Keratinocyte (primary cell): ENCODE measurements around the gene HEMGN. TPM values are rescaled to one million over a fixed set of nuclear protein-coding genes. Genes with fewer than 3 reads are reported as not detected.

Experiments used
- DNase-seq: peaks from one replicate; pipeline ENCODE4 v3.0.0-alpha.2; 2011; ENCODE audit warnings: low read depth, missing footprints, low spot score
- FAIRE-seq: peaks from 2 replicates; lab custom pipeline; 2011; peaks lifted over from hg19 to GRCh38; lab: Jason Lieb, UNC
- H2AFZ ChIP-seq: 2 replicates; pipeline ENCODE4 v1.6.0; 2012; ENCODE audit warnings: low read length, control low read depth, inconsistent platforms; ENCODE audit not compliant: control insufficient read depth
- H3K27ac ChIP-seq: 2 replicates; pipeline ENCODE4 v1.5.1; 2011; ENCODE audit warnings: low read length; ENCODE audit not compliant: control insufficient read depth, insufficient read depth
- H3K27me3 ChIP-seq: 3 replicates; pipeline ENCODE4 v1.6.0; 2011; ENCODE audit warnings: low read length; ENCODE audit not compliant: control insufficient read depth, insufficient read depth; ENCODE audit errors: extremely low read depth
- H3K36me3 ChIP-seq, 2 experiments: 2 replicates in 1 of 2; 3 replicates in 1 of 2; pipeline ENCODE4 v1.5.1; 2011; ENCODE audit warnings: low read length in 2 of 2, mild to moderate bottlenecking in 1 of 2; ENCODE audit not compliant: control insufficient read depth in 2 of 2, insufficient read depth in 2 of 2; ENCODE audit errors: extremely low read depth in 1 of 2
- H3K4me1 ChIP-seq: 3 replicates; pipeline ENCODE4 v1.5.1; 2011; ENCODE audit warnings: low read length; ENCODE audit not compliant: control insufficient read depth, insufficient read depth; ENCODE audit errors: extremely low read depth
- H3K4me2 ChIP-seq: 3 replicates; pipeline ENCODE4 v1.6.0; 2011; ENCODE audit warnings: low read depth, low read length; ENCODE audit not compliant: control insufficient read depth, insufficient read depth; ENCODE audit errors: extremely low read depth
- H3K4me3 ChIP-seq, 3 experiments: fragments of 200-600 bp in 1 of 3; sonication (generic) in 1 of 3; 2 replicates in 2 of 3; 3 replicates in 1 of 3; pipeline ENCODE4 v1.5.1; 2011 to 2016; ENCODE audit warnings: low read length in 3 of 3, mild to moderate bottlenecking in 3 of 3, control low read depth in 2 of 3, inconsistent platforms in 1 of 3, low read depth in 1 of 3, mixed read lengths in 1 of 3, mixed run types in 1 of 3, moderate library complexity in 1 of 3; ENCODE audit not compliant: control insufficient read depth in 2 of 3, insufficient read depth in 2 of 3; ENCODE audit errors: extremely low read depth in 1 of 3
- H3K79me2 ChIP-seq: 2 replicates; pipeline ENCODE4 v1.6.0; 2012; ENCODE audit warnings: low read length; ENCODE audit not compliant: control insufficient read depth, insufficient read depth
- H3K9ac ChIP-seq: 3 replicates; pipeline ENCODE4 v1.6.0; 2011; ENCODE audit warnings: low read length; ENCODE audit not compliant: control insufficient read depth, insufficient read depth; ENCODE audit errors: extremely low read depth
- H3K9me1 ChIP-seq: 3 replicates; pipeline ENCODE4 v1.6.0; 2011; ENCODE audit warnings: low read length; ENCODE audit not compliant: control insufficient read depth, insufficient read depth; ENCODE audit errors: extremely low read depth
- H3K9me3 ChIP-seq: 2 replicates; pipeline ENCODE4 v1.5.1; 2012; ENCODE audit warnings: low read depth, low read length; ENCODE audit not compliant: control insufficient read depth
- H4K20me1 ChIP-seq: 3 replicates; pipeline ENCODE4 v1.6.0; 2011; ENCODE audit warnings: low read length; ENCODE audit not compliant: control insufficient read depth, insufficient read depth; ENCODE audit errors: extremely low read depth
- CTCF ChIP-seq, 3 experiments: IDR thresholded peaks in 1 of 3; conservative IDR thresholded peaks in 1 of 3; optimal IDR thresholded peaks in 1 of 3; 2 replicates in 2 of 3; 3 replicates in 1 of 3; pipeline versions ENCODE3 to v1.5.1; 2011; ENCODE audit warnings: low read length in 3 of 3, mild to moderate bottlenecking in 3 of 3, moderate library complexity in 2 of 3, control low read depth in 1 of 3, inconsistent platforms in 1 of 3; ENCODE audit not compliant: insufficient read depth in 2 of 3; ENCODE audit errors: extremely low read depth in 1 of 3
- EZH2 ChIP-seq: IDR thresholded peaks from one replicate; pipeline ENCODE4 v1.6.1; 2012; ENCODE audit warnings: inconsistent platforms, mild to moderate bottlenecking, low read length, moderate library complexity
- dilution Hi-C: fragments of 300-500 bp; cut with MboI; formaldehyde crosslinking; loops from one replicate; pipeline ENCODE4 v1.7.0; 2020; ENCODE audit warnings: low sequenced_read_pairs; ENCODE audit not compliant: extremely low pct_ligation_motif_present
- polyA plus RNA-seq, 5 experiments: library from polyadenylated mRNA; depleted of rRNA in 3 of 5; stranded (reverse) in 3 of 5; stranded (forward) in 1 of 5; unstranded in 1 of 5; fragments of >200 nt; gene quantifications; 1 replicate in 1 of 5; 2 replicates in 3 of 5; 3 replicates in 1 of 5; pipeline versions ENCODE4 v1.2.1 to v1.2.3, GENCODE V29; 2011 to 2012; ENCODE audit warnings: missing spikeins in 2 of 5, low read depth in 1 of 5, low replicate concordance in 1 of 5

The HEMGN gene
- polyA plus RNA-seq, 1 donor (not counting 4 experiments of a cell fraction or from before 2014, with no cell fraction given) = not detected

DNA sequence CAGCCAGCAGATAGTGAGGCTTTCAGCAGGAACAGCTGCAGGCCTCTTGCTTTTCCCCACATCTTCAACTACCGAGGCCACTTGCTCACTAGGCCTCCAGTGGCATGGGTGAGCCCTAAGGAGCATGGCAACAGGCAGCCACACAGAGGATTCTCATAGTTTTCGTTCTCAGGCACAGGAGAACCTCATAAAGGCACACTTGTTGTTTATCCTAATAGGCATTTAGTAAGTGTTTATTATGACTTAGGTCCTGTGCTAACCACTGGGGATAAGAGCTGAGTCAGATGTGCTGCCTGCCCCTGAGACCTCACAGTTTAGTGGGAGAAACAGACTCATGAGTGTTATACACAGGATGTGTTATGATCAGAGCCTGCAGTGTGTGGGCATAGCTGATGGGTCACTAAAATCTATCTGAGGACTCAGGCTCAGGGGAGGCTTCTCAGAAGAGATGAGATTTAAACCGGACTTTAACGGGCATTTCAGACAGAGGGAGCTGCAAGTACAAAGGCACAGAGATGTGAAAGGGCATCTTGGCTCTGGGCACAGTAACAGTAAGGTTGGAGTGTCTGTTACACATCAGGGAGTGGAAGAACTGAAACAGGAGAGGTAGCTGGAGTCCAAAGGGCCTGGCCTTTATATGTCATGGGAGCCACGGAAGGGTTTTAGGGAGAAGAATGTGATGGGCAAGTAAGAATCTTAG is 21.0 kb upstream of the HEMGN start:
- no peaks in the 10 kb centered on the region for H3K9me1 ChIP-seq
- TF ChIP-seq EZH2 = no peak
- TF ChIP-seq CTCF (optimal IDR thresholded peaks at IDR 0.05 in 1 of 3, IDR thresholded peaks at IDR 0.05 in 1 of 3, conservative IDR thresholded peaks at IDR 0.05 in 1 of 3; ENCODE audit: extremely low read depth in 1 of 3, insufficient read depth in 2 of 3, low read length in 3 of 3) = no peak
- no peaks in the 10 kb centered on the region for H3K9me3 ChIP-seq
- DNase-seq (no peak), FAIRE-seq (no peak)
- no peak overlapping the region for H3K27ac ChIP-seq
- dilution Hi-C loops = no loop called here
- no peaks in the 10 kb centered on the region for H3K4me1 ChIP-seq
- H4K20me1 ChIP-seq = no peaks in the 10 kb centered on the region
- H3K79me2 ChIP-seq = no peaks in the 10 kb centered on the region
- no peaks in the 10 kb centered on the region for H3K36me3 ChIP-seq
- H3K4me3 ChIP-seq = no peak overlapping the region
- no peak overlapping the region for H3K9ac ChIP-seq
- H3K27me3 ChIP-seq = no peaks in the 10 kb centered on the region
- H2AFZ ChIP-seq = no peak overlapping the region
- no peak overlapping the region for H3K4me2 ChIP-seq

DNA sequence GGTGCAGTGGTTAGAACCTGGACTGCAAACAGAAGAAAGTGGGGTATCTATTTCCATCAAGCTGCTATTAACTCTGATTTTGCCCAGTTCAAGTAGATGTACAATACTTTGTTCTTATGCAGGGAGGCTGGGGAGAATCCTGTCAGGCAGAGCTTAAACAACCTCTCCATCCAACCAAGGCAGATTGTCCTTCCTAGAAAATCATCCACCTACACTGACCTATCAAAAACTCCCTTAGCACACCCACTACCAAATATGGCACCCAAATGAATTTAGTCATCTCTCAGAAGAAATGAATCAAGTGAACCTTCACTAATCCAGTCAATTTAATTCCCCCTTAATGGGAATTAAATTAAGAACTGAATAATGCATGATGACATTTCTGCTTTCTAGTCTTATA is 18.4 kb upstream of the HEMGN start:
- H2AFZ ChIP-seq = no peak overlapping the region
- H3K27me3 ChIP-seq = no peaks in the 10 kb centered on the region
- TF ChIP-seq EZH2 (no peak), CTCF (optimal IDR thresholded peaks at IDR 0.05 in 1 of 3, IDR thresholded peaks at IDR 0.05 in 1 of 3, conservative IDR thresholded peaks at IDR 0.05 in 1 of 3; ENCODE audit: extremely low read depth in 1 of 3, insufficient read depth in 2 of 3, low read length in 3 of 3) (no peak)
- no peaks in the 10 kb centered on the region for H3K79me2 ChIP-seq
- H3K4me1 ChIP-seq = no peaks in the 10 kb centered on the region
- DNase-seq = no peak
- no peaks in the 10 kb centered on the region for H4K20me1 ChIP-seq
- dilution Hi-C loops = no loop called here
- no peaks in the 10 kb centered on the region for H3K9me1 ChIP-seq
- H3K9ac ChIP-seq = no peak overlapping the region
- no peaks in the 10 kb centered on the region for H3K9me3 ChIP-seq
- no peak for FAIRE-seq
- H3K4me3 ChIP-seq = no peak overlapping the region
- no peak overlapping the region for H3K4me2 ChIP-seq
- H3K36me3 ChIP-seq = no peaks in the 10 kb centered on the region
- H3K27ac ChIP-seq = no peak overlapping the region
